Activated CD8-positive, alpha-beta T cell treated with anti-CD3 and anti-CD28 coated beads, Interleukin-2, amount 10 ng/mL, durations not matched to agents 7 days and 5 days (primary cell): ENCODE data around the gene STX8. TPM values are rescaled to one million over a fixed set of nuclear protein-coding genes. Genes with fewer than 3 reads are reported as not detected.
A peak's percentile ranks its signal among the peaks of the same experiment; 100 is the strongest.
"Not testable (repeated sequence)": the region's sequence is repeated elsewhere in the genome, so short reads cannot be mapped to it uniquely, and the experiment has no call there.

Source experiments
- ATAC-seq: fragments of 150-1000 bp; cut with Tn5 transposase; one replicate; pipeline ENCODE4 v1.10.0; 2021; ENCODE audit warnings: moderate library complexity
- CTCF ChIA-PET: fragments of 350-600 bp; sonication (Branson Sonifier 250); formaldehyde crosslinking; loops from one replicate; lab custom pipeline; 2021; ENCODE audit warnings: antibody characterized with exemption; lab: Charles Lee
- POLR2A ChIA-PET: fragments of 350-600 bp; sonication (Branson Sonifier 250); formaldehyde crosslinking; loops from one replicate; lab custom pipeline; 2021; ENCODE audit warnings: antibody characterized with exemption; lab: Charles Lee
- DNase-seq: peaks from one replicate; pipeline ENCODE4 v3.0.0-alpha.2; 2020
- H3K27ac Mint-ChIP-seq: one replicate; pipeline ENCODE4 v1.8.0; 2021; ENCODE audit warnings: mild to moderate bottlenecking, mixed read lengths
- H3K27me3 Mint-ChIP-seq: one replicate; pipeline ENCODE4 v1.8.0; 2021; ENCODE audit warnings: low read depth, mixed read lengths
- H3K36me3 Mint-ChIP-seq: one replicate; pipeline ENCODE4 v1.8.0; 2021; ENCODE audit warnings: low read depth, mixed read lengths
- H3K4me1 Mint-ChIP-seq: one replicate; pipeline ENCODE4 v1.8.0; 2021; ENCODE audit warnings: low read depth, mixed read lengths
- H3K4me3 Mint-ChIP-seq: one replicate; pipeline ENCODE4 v1.8.0; 2021; ENCODE audit warnings: mild to moderate bottlenecking, mixed read lengths
- H3K9me3 Mint-ChIP-seq: one replicate; pipeline ENCODE4 v1.8.0; 2022; ENCODE audit warnings: mixed read lengths; ENCODE audit not compliant: insufficient read depth
- total RNA-seq, 2 experiments: library from RNA; stranded (reverse); gene quantifications; one replicate each; pipeline ENCODE4 v1.2.3, GENCODE V29; 2021

Gene STX8
- total RNA-seq, 2 experiments from 2014 or later: 71.0 to 78.5 TPM

DNA sequence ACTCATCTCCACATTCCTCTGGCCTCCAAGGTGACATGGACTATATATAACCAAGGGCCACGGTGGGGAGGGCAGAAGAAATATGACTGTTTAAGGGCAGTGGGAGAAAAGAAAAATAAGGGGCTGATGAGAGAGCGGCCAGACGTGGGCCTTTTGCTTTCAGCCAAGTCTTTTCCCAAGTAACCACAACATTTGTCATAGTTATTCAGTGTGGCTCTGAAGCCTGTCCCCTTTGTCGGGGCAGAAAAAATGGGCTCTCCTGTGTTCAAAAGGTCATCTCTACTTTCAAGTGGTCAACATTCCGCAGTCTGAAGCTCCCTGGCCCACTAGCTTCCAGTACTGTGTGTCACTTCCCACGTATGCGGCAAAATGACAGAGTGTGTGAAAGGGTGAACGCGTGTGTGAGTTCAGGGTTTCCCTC is 308.9 kb downstream of the STX8 start:
- ChIA-PET CTCF (no interaction called here), POLR2A (no interaction called here)
- H3K27me3 Mint-ChIP-seq: no peaks in the 10 kb centered on the region
- H3K4me3 Mint-ChIP-seq: no peak overlapping the region
- DNase-seq (no peak), ATAC-seq (no peak)
- no peaks in the 10 kb centered on the region for H3K9me3 Mint-ChIP-seq
- H3K36me3 Mint-ChIP-seq: no peaks in the 10 kb centered on the region
- no peak overlapping the region for H3K27ac Mint-ChIP-seq
- H3K4me1 Mint-ChIP-seq: no peaks in the 10 kb centered on the region

DNA sequence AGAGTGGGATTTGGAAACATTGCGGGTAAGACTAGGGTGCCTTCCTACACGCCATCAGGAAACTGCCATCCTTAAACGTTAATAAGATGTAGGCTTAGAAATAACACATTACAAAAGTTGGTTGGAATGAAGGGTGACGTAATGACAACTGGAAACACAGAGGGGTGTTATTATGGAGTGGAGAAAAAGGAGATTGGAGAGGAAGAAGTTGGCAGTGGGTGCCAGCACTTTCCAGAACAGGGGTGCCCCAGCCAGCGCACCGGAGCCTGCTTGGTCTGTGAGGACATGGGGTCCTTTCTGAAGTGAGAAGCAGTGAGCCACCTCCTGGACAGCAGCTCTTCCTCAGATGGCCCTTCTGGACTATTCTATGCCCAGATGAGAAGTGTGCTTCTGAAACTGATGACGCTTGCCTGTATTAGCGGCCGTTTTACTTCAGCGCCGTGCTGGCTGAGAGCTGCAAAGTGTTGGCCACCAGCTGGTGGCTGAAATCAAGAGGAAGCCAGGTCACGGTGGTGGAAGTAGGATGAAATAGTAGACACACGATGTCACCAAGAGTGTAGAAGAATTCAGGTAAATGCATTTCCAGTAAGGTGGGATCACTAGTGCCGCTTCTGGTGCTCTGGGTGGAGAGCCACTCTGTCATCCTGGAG is 309.5 kb downstream of the STX8 start:
- ATAC-seq (no peak), DNase-seq (no peak)
- H3K27me3 Mint-ChIP-seq: no peaks in the 10 kb centered on the region
- ChIA-PET CTCF (no interaction called here), POLR2A (no interaction called here)
- no peaks in the 10 kb centered on the region for H3K9me3 Mint-ChIP-seq
- H3K36me3 Mint-ChIP-seq: no peaks in the 10 kb centered on the region
- H3K4me1 Mint-ChIP-seq: no peaks in the 10 kb centered on the region
- H3K27ac Mint-ChIP-seq: no peak overlapping the region
- no peak overlapping the region for H3K4me3 Mint-ChIP-seq

DNA sequence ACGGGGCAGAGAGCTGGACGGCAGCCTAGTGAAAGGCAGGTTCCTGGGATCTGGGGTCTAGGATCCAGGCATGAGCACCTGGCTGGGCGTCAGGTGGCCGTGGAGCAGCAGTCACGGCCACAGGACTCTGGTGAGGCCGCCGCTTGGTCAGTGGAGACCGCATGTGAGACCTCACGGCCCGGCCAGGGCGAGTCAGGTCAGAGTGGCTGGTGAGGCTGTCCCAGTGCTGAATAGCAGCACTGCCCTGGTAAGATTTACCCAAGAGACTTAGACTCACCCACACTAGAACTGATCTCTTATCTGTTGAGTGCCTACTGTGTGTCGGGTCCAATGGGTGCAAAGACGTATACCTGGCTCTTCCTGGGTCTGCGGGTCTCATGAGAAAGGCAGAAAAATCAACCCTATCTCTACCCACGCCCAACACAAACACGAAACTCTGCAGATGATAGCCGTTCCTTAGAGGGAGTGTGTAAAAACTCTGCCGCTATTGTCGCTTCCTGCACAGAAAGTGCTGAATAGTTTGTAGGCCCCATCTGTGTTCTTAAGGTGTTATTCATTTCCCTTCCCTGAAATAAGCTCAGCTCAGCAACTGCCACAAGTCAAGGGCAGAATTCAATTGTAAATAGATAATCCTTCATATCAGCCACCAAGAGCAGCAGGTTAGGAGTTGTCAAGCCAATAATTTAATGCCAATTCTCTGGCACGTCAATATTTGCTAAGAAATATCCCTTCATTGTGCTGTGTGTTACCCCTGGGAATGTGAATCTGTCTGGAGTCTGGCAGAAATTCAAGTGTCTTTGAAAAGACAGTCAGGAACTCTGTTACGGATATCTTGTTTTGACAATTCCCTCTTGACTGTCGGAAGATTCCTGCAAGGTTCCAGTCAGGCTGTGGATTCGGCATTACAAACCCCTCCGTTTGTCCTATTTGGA is 314.3 kb downstream of the STX8 start:
- Mint-ChIP-seq H3K27me3 (no peaks in the 10 kb centered on the region), H3K27ac (no peak overlapping the region), H3K4me3 (no peak overlapping the region), H3K9me3 (no peaks in the 10 kb centered on the region), H3K4me1 (peaks cover 13% of the 10 kb centered on the region), H3K36me3 (peaks cover 2% of the 10 kb centered on the region)
- no peak for DNase-seq
- CTCF ChIA-PET: no interaction called here
- ATAC-seq: no peak
- POLR2A ChIA-PET: no interaction called here

DNA sequence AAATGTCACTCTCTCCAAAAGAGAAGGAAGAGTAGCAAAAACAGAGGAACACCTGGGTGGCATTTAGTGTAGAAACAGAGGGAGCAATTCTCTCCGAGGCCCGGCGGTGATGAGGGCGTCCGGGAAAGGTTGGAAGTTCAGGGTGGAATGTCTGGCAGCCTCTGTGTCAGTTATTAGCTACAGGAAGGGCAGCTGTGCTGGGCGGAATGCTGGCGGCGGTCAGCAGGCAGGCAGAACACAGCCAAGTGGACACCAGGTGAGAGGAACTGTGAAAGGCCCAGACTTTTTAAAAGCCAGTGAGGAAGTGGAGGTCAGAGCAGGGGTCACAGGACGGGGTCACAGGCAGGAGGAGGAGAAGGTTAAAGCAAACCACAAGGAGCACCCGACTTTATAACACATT is 316.2 kb downstream of the STX8 start:
- CTCF ChIA-PET: no interaction called here
- H3K27me3 Mint-ChIP-seq: no peaks in the 10 kb centered on the region
- H3K27ac Mint-ChIP-seq: no peak overlapping the region
- DNase-seq: no peak
- no peaks in the 10 kb centered on the region for H3K9me3 Mint-ChIP-seq
- peaks cover 13% of the 10 kb centered on the region for H3K4me1 Mint-ChIP-seq
- H3K36me3 Mint-ChIP-seq: peaks cover 2% of the 10 kb centered on the region
- POLR2A ChIA-PET: interaction anchor here (0.6 kb wide), 1 partner anchor 18 kb away, joined by 3 read pairs; no protein-coding TSS in a partner anchor
- no peak for ATAC-seq
- H3K4me3 Mint-ChIP-seq: no peak overlapping the region

DNA sequence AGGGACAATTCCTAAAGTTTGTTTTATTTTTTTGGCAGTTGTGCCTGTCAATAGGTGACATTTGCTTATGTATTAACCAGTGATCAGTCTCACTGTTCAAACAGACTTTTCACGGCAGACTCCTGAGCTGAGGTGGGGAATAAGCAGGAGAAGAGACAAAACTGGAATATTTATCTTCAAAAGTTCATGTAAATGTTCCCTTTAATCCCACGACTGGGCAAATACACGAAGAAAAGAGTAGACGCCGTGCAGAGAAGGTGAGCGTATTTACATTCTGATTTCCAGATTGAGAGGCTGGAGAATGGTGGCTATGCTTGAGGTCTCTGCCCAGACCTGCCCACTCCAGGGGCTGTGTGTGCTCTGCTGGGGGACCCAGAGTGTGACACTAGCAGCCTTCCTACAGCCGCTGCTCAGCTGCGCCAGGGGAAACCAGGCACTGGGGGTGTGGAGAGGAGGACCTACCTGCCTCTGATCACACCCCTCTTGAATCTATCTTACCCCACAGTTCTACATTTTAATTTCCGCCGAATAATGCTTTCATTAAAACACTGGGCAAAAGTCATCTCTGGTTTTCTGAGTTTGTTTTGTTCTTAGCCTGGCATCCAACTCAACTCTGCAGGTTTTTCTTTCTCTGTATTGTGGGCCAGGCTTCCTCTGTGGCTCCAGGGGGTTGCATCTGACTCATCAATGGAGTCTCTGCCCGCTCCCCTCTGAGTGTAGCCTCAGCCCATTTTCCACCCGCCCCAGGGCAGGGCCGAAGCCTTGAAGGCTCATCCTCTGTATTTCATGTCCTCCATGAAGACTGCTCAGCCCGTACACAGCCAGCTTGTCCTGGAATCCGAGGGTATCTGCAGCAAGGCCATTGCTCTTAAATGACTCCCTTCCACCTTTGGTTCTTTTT is 317.3 kb downstream of the STX8 start:
- peaks cover 2% of the 10 kb centered on the region for H3K36me3 Mint-ChIP-seq
- H3K4me1 Mint-ChIP-seq: peaks cover 16% of the 10 kb centered on the region
- ChIA-PET POLR2A (interaction anchor here (0.6 kb wide), 1 partner anchor 17 kb away, joined by 3 read pairs; no protein-coding TSS in a partner anchor), CTCF (no interaction called here)
- no peaks in the 10 kb centered on the region for H3K9me3 Mint-ChIP-seq
- H3K27me3 Mint-ChIP-seq: no peaks in the 10 kb centered on the region
- ATAC-seq: no peak
- no peak for DNase-seq
- no peak overlapping the region for H3K27ac Mint-ChIP-seq
- H3K4me3 Mint-ChIP-seq: no peak overlapping the region

DNA sequence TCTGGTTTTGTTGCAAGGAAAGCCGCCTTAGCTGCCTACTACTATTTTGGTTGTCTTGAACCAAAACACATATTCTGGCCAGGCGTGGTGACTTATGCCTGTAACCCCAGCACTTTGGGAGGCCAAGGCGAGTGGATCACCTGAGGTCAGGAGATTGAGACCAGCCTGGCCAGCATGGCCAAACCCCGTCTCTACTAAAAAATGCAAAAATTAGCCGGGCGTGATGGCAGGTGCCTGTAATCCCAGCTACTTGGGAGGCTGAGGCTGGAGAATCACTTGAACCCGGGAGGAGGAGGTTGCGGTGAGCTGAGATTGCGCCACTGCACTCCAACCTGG is 318.0 kb downstream of the STX8 start:
- H3K27ac Mint-ChIP-seq, CTCF ChIA-PET, H3K4me3 Mint-ChIP-seq, H3K36me3 Mint-ChIP-seq, DNase-seq, H3K27me3 Mint-ChIP-seq, H3K9me3 Mint-ChIP-seq, POLR2A ChIA-PET, ATAC-seq: not testable (repeated sequence)
- peaks cover 23% of the 10 kb centered on the region for H3K4me1 Mint-ChIP-seq

DNA sequence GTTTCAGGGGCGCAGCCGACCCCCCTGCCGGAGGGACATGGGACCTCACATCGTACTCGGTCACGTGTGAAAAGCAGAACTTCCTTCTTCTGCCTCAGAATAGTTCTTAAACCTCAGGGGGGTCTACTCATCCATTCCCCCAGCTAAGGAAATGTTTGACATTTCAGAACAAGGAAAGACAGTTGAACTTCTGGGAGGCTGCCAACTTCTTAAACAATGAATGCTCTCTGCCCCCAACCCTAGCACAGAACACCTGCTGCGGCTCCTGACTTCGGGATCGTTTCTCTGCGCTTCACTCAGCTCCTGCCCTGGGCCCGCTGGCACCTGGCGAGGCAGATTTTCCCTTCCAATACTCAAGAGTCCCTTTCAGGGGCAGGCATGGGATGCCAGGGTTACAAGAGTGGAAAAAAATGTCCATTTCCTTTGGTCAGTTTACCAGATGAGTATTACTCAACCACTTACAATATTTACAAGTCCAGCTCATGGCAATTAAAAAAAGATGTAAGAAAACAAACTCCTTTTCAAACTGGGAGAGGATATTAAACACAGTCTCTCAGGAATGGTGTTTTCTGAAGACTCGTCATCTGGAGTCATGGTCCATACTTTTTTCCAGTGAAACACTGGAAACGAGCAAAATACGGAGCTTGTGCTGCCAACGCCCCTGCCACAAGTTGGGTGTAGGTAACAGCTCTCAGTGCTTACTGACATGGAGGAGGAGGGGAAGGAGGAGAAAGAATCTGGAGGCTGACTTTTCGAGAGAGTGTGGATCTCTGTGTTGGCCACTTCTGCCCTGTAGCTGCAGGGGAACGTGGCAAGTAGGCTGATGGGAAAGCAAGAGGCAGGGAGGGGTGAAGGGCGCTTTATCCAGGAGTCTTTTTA is 318.6 kb downstream of the STX8 start:
- H3K4me3 Mint-ChIP-seq: no peak overlapping the region
- ATAC-seq (no peak), DNase-seq (no peak)
- ChIA-PET POLR2A (no interaction called here), CTCF (no interaction called here)
- H3K27me3 Mint-ChIP-seq: no peaks in the 10 kb centered on the region
- H3K9me3 Mint-ChIP-seq: no peaks in the 10 kb centered on the region
- peaks cover 27% of the 10 kb centered on the region for H3K4me1 Mint-ChIP-seq
- H3K36me3 Mint-ChIP-seq: peaks cover 4% of the 10 kb centered on the region
- no peak overlapping the region for H3K27ac Mint-ChIP-seq

DNA sequence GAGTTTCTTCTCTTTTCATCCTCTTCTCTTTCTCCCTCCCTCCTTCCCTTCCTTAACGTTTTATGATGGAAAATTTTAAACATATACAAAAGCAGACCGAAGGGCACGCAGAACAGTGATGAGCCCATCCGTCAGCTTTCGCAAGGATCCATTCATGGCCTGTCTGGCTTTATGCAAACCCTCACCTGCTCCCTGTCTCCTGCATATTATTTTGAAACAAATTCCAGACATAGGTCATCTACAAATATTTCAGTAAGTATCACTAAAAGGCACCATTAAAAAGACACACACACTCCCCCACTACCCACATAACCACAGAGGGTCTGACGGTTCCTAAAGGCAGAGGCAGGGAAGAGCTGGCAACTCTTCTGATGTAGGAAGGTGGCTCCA is 319.3 kb downstream of the STX8 start:
- H3K36me3 Mint-ChIP-seq: peaks cover 4% of the 10 kb centered on the region
- CTCF ChIA-PET: no interaction called here
- no peak overlapping the region for H3K27ac Mint-ChIP-seq
- no peaks in the 10 kb centered on the region for H3K27me3 Mint-ChIP-seq
- H3K4me3 Mint-ChIP-seq: no peak overlapping the region
- DNase-seq: no peak
- no peak for ATAC-seq
- POLR2A ChIA-PET: no interaction called here
- H3K9me3 Mint-ChIP-seq: no peaks in the 10 kb centered on the region
- H3K4me1 Mint-ChIP-seq: peaks cover 28% of the 10 kb centered on the region

DNA sequence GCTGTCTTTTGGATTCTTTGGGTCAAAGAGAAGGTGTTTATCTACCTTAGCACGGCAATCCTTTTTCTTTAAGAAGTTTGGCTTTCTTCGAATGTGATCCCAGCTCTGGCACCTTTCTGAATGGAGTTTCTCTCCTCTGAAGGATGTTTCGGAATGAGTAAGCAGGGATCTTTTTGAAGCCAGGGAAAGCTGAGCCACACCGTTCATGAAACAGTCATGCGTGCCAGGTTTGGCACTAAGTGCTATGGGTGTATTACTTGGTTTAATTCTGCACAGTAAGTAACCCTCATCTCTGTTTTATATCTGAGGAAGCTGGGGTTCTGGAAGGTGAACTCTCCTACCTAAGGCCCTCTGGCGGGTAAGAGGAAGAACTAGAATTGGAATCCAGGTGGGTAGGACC is 319.8 kb downstream of the STX8 start:
- no peaks in the 10 kb centered on the region for H3K9me3 Mint-ChIP-seq
- H3K27me3 Mint-ChIP-seq: no peaks in the 10 kb centered on the region
- H3K4me1 Mint-ChIP-seq: peaks cover 31% of the 10 kb centered on the region
- POLR2A ChIA-PET: no interaction called here
- ATAC-seq (no peak), DNase-seq (no peak)
- no peak overlapping the region for H3K27ac Mint-ChIP-seq
- H3K36me3 Mint-ChIP-seq: peaks cover 4% of the 10 kb centered on the region
- H3K4me3 Mint-ChIP-seq: no peak overlapping the region
- CTCF ChIA-PET: no interaction called here

DNA sequence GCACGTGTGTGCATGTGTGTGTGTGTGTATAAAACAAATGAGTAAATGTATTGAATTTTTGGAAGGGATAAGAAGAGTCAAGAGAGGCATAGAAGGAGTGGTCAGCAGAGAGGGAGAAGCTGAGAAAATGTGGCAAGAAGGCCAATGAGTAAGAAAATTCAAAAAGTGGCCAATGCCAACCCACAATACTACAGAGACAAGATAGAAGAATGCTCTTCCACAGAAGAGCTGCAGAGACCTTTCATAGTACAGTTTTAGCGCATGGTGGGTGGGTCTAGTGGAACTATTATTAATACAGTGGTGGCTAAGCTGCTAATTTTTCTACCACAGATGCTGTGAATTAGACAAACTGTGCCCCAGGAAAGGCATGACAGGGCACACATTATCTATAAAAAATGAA is 320.8 kb downstream of the STX8 start:
- Mint-ChIP-seq H3K4me1 (peaks cover 31% of the 10 kb centered on the region), H3K9me3 (no peaks in the 10 kb centered on the region), H3K4me3 (no peak overlapping the region), H3K27me3 (no peaks in the 10 kb centered on the region), H3K27ac (no peak overlapping the region), H3K36me3 (peaks cover 4% of the 10 kb centered on the region)
- ATAC-seq (no peak), DNase-seq (no peak)
- CTCF ChIA-PET: no interaction called here
- POLR2A ChIA-PET: no interaction called here

DNA sequence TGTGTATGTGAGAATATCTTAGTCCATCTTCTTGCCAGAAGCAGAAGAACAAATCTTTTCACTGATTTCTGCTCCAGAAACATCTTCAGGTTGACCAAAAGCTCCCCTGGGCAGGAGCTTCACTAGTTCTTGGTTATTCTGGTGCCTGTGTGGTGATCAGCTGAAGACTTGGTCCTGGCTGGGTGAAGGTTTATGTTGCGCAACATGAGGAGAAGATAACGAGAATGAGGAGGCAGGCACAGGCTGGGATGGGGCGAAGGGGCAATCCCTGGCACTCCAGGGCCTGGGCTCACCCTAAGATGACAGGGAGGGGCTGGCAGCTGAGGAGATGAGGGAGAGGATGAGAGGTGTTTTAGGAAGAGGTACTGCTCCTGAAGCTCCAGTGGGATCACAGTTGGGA is 322.3 kb downstream of the STX8 start:
- ChIA-PET CTCF (no interaction called here), POLR2A (interaction anchor here (0.6 kb wide), 1 partner anchor 332 kb away, joined by 3 read pairs; no protein-coding TSS in a partner anchor)
- H3K4me1 Mint-ChIP-seq: peaks cover 21% of the 10 kb centered on the region
- no peak for ATAC-seq
- peak overlapping the region; percentile 23 for H3K27ac Mint-ChIP-seq
- no peak for DNase-seq
- no peak overlapping the region for H3K4me3 Mint-ChIP-seq
- H3K36me3 Mint-ChIP-seq: peaks cover 2% of the 10 kb centered on the region
- H3K9me3 Mint-ChIP-seq: no peaks in the 10 kb centered on the region
- no peaks in the 10 kb centered on the region for H3K27me3 Mint-ChIP-seq
